Activated CD4-positive, alpha-beta T cell treated with anti-CD3 and anti-CD28 coated beads, Interleukin-2, amount 50 U/mL, for 1 hour (primary cell): ENCODE measurements around the gene NKIRAS2.

Source experiments
- DNase-seq: peaks from one replicate; pipeline ENCODE4 v3.0.0-alpha.2; 2020

Gene NKIRAS2

DNA sequence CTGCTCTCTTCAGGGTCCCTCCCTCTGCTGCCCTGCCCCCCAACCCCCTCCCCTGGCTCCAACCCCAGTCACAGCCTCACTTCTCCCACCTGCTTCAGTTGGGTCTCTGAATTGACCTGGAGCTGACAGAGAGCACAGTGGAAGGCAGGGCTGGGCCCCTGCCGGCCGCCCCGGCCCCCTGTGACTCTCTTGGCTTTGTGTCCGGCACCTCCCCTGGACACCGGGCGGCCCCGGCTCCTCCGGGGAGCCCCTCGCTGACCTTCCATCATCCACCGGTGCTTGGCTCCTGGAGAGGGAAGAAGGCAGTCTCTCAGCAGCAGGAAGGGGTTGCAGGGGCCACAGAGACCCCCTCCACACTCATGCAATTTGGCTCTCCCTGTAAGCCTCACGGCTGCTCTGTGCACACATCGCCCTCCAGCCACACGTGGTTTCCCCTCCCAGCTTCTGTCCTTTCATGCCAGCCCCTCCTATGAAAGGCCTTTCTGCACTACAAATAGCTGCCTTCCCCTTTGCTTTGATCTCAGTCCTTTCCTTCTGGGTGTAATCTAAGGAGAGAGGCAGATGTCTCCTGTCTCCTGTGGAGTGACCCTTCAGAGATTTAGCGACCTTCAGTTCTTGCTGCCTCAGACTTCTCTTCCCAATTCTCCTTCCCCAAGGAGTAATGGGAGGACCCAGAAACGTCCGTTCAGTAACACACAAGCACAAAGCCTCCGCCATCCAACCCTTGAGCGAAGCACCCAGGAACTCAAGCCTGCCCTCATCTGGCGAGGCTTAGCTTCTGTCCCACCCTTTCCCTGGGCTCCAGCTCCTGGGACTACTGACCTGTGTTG is 8.3 kb downstream of the NKIRAS2 start:
- DNase-seq: no peak

DNA sequence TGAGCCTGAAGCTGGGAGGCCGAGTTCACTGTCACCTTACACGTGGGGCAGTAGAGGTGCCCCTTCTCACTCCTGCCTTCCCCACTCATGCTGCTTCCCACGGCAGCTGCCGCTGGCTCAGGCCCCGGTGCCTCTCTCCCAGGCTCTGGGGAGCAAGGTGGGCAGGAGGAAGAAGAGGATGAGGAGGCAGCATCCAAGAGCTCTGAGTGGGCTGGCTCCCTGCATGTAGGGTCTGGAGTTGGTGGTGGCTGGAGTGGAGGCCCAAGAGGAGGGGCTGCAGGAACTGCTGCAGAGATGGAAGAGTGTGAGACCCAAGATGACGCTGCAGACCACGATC is 8.9 kb downstream of the NKIRAS2 start:
- DNase-seq: no peak

DNA sequence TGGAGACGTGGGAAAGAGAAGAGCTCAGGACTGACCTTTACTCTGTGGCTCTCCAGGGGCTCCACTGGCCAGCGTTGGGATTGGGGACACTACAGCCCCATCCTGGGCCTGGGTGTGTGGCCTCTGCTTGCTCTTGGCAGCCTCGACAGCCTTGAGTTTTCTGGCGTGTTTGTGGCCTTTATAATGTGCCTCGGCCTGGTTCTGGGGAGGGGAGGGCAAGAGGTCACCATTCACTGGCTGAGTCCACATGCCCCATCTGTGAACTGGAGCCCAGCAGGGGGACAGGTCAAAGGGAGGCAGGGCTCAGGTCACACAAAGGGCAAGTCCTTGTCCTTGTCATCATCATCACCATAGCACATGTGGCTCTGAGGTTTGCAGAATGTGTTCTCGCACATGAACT is 11.7 kb downstream of the NKIRAS2 start:
- no peak for DNase-seq

DNA sequence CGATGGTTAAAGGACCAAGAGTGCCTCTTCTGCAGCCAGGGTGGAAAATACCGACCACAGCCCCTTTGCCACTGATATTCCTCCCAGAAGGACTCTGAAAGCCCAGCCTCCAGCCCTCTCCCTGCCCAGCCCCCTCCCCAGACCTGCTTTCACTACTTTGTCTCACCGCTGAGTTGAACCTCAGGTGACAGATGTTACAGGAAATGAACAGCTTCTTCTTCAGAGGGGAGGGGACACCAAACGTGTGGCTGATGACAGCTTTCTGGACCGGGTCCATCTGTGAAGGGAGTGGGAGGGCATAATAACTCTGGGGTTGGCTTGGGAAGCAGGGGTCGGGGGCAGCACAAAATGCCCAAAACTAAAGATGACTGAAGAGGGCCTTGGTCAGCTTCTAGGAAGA is 14.2 kb downstream of the NKIRAS2 start:
- DNase-seq: no peak

DNA sequence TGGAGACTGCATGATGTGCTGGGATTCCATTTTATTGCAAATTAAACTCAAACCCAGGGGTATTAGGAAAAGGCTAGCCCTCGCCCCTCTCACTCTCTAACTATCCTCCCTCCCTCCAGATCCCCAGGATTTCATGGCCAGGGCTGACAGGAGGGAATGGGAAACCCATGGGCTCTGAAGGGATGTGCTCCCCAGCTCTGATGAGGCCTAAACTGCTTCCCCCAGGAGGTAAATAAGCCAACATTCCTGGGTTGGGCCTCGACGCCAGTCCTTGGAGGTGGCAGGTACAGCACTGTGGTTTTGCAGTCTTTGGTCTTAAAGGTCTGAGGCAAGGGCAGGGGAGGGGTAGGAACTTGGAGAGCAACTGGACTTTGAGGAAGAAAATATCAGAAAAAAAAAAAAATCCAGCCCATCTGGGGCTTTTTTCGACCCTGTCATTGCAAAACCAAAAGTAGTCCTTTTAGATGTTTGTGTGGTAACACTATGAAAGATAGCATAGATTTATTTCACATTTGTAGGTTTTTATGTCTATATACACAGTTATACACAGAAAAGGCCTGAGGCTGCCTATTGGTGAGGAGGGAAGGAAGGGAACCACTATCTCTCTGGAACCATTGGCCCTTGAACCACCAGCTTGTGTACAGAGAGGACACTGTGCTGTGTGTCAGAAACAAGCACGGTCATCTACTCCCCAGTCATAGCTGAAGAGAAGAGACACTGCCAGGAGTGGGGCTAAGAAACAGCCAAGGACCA is 18.5 kb downstream of the NKIRAS2 start:
- DNase-seq: no peak

DNA sequence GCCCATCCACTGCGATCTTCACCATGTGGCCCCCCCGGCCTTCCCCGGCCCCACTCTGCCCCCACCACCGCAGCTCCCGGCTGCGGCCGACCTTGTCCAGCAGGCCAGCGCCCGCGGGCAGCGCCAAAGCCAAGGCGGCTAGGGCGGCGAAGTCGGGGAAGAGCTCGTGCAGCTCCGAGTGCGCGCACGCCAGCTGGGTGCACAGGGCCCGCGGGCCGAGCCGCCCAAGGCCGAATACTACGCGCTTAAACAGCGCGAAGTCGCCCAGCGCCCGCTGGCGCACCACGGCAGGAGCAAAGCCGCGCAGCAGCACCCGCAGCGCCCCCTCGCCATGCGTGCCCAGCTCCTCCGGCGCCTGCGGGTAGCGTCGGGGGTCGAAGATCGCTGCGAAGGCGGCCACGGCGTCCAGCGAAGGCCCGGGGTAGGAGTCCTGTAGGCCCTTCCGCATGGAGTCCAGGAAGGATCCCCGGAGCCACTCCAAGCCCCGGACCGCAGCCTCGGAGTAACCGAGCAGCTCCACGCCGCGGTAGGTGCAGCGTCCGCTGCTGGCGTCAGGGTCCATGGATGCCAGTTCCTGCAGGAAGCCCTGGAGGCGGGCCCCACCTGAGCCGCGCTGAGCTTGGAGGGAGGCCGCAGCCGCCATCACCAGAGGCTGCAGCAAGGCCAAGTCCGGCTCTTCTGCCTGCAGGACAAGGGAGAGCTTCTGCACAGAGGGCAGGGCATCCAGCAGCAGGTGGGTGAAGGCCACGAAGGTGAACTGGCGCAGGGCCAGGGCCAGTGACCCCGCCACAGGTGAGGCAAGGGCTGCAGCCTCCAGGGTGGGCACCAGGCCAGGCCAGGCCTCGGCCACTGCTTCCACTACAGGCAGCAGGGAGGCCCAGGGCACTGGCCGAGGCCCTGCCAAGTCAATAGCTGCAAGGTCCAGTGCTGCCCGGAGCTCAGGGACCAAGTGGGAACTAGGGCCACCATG is 20.2 kb downstream of the NKIRAS2 start:
- DNase-seq: no peak

DNA sequence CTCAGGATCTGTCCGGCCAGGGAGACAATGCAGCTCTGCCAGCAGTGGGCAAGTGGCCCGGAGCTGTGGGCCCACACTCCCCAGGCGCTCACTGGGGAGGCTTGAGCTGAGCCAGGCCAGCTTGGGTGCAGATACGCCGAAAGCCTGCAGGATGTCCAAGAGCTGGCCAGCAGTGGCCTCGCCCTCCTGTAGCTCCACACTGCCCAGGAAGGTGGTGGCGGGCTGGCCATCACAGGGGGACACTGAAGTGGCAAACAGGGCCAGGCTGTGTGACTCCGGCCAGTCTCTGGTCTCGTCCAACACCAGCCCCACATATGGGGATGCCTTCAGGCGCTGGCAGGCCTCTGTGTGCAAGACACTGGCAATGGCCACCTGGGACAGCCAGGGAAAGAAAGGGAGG is 20.9 kb downstream of the NKIRAS2 start:
- no peak for DNase-seq

DNA sequence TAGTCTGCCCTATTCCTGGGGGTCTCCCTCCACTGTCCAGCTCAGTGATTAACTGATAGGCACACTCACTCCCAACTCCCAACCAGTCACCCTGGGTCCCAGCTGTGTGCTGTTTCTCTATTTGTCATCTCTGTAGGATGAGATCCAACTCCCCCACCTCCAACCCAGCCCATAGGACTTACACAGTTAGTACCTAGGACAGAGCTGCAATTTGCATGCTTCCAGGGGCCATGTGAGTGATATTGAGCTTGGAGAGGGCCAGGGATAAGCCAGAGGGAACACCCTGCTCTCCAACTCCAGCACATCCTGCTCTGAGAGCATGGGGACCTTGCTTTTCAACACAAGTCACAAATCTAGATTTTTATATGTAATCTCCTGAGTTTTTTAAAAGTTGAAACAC is 21.7 kb downstream of the NKIRAS2 start:
- DNase-seq: no peak

DNA sequence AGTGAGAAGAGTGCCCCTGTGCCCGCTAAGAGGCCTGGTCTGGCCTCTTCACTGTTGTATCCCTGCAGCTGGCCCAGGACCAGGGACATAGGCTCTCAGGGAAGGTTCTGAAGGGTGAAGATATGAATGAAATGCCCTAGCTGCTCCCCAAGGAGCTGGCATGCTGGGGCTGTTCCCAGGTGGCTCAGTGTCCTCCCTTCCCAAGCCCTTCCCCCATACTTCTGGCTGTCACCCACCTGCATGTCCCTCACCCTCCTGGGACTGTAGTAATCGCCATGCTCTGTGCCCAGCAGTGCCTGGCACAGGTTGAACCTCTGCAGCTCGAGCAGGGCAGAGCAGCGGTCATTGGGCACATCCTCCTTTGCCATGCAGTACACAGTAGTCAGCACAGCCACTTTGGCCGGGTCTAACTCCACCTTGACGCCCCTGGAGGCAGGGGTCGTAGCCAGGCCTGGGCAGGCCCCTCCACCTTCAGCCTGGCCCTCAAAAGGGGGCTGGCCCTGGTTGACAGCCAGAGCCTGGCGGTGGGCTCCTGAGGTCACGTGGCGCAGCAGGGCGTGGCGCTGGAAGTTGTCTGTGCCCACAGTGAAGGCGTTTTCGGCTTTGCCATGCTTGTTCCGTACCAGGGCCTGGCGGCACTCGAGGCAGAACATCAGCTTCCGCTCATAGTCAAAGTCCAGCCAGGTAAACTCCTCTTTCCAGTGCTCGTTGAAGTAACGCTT is 22.9 kb downstream of the NKIRAS2 start:
- no peak for DNase-seq

DNA sequence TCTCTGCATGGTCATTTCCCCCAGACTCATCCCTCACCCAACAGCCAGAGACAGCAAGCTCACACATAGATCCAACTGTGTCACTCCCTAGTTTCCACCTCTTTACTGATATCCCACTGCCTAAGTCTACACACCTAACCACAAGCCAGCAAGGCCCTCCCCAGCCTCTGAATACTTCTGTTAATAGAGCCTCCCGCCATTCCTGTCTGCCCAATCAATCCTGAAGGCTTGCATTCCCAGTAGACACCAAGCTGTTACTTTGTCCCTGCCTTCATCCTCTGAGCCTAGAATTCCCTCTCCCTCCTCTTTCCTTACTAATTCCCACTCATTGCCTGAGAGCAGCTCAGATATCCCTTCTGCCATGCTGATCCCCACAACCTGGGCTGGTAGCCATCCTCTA is 25.8 kb downstream of the NKIRAS2 start:
- no peak for DNase-seq

DNA sequence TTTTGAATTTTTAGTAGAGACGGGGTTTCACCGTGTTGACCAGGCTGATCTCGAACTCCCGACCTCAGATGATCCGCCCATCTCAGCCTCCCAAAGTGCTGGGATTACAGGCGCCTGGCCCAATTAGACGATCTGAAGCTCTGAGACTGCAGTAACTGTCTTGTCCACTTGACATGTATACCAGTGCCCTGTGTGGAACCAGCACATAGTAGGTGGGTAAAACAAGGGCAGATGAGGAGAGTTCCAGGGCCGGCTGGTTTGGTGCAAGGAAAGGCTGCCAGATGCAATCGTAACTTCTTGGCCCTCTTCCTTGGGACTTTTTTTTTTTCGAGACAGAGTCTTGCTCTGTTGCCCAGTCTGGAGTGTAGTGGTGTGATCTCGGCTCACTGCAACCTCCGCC is 27.5 kb downstream of the NKIRAS2 start:
- no peak for DNase-seq

DNA sequence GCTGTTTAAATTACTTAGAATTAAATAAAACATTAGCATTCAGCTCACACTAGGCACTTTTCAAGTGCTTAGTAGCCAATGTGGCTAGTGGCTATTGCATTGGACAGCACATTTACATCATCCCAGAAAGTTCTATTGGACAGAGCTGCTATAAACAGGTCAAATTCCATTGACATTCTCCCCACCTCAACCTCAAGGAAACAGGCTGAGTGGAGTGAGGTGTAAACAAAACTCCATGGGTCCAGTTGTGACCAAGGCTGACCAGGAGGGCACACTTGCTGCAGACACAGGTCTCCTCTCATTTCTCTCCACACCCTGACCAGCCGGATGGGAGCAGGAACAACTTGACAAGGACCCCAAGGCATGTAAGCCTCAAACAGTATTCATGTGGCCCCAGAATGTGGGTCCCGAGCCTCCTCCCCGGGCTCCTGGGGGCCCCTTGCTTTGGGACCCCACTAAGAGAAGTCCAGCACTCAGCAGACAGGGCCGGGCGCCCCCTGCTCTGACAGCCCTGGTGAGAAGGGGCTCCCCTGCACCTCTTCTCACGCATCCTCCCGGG is 30.0 kb downstream of the NKIRAS2 start:
- no peak for DNase-seq

DNA sequence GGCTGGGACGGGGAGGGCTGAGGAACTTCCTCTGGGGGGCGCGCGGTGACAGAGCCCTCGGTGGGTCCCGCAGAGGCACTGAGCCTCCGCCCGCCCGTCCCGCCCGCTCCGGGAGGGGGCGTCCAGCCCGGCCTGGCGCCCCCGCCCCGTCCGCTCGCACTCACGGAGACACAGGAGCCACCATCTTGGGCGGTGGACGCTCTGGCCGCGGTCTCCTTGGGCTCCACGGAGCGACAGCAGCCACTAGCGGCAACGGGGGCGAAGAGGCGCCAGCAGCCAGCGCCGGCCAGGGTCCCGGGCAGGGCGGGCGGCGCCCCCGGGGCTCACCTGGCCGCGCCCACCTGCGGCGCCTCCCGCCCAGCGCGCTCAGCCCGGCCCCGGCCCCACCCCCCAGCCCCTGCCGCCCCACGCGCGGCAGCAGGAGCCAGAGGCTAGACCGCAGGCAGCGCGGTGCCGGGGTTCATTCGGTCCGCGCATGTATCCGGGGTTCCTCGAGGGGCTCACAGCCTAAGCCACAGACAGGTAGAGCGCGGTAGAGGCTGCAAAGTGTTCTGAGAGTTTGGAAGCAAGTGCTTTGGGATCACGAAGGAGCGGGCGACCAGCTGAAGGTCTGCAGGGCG is 30.6 kb downstream of the NKIRAS2 start, which contains the start of gene C17orf113:
Gene C17orf113, minus strand, starts transcription at position 209 of the 620 bp plus-strand sequence. CDS start 7,225 bp downstream, outside the sequence.
- peak; percentile 47 for DNase-seq

DNA sequence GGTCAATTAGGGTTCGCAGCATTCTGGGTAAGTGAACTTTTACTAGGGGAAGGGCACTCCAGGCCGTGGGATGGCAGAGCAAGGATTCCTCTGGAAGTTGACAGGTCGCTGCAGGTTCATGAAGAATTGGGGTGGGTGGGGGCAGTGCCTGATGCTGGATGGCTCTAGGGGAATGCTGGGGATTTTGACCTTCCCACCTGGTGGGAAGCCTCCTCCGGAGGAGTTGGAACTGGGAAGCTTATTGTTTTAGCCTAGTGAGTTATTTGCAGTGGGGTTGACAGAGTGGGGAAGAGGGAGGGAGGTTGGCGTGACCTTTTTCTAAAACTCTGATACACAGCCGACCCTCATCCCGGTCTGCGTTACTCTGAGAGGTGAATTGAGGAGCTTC is 31.1 kb downstream of the NKIRAS2 start:
- no peak for DNase-seq

DNA sequence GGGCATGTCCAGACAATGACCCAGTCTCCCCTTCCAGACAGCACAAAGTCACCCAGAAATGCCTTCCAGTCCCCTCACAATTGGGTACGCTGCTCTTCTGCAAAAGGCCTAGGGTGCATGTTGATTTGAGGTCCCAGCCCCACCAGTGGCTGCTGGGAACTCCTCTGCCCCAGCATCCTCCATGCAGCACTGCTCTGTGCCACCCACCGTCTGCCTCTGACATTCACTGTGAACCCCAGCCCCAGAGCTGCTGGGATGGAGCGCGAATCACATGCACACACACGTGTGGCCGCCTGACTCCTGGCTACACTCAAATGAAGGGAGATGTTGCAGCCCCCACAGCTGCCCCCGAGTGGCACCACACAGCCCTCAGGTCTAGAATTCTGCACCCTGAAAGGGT is 31.8 kb downstream of the NKIRAS2 start:
- no peak for DNase-seq

DNA sequence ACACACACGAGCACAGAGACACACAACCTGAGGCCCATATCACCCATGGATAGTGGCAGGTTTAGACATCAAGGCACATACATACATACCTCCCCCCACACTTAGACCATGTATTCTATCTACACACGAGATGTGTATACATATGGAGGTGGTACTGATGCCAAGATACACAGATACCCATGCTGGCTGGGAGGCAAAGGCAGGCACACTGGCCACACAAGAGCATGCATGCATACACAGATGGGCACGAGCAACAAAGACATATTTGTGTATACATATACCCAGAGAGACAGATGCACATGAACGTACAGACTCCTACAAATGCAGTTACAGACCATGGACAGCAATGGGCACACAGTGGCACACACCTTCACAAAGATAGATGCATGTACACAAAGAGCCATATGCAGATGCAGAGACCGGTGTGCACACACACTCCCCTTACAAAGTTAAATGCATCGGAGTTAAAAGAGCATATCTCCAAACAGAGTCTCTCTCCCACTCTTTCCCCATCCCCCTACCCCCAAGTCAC is 32.5 kb downstream of the NKIRAS2 start:
- no peak for DNase-seq

DNA sequence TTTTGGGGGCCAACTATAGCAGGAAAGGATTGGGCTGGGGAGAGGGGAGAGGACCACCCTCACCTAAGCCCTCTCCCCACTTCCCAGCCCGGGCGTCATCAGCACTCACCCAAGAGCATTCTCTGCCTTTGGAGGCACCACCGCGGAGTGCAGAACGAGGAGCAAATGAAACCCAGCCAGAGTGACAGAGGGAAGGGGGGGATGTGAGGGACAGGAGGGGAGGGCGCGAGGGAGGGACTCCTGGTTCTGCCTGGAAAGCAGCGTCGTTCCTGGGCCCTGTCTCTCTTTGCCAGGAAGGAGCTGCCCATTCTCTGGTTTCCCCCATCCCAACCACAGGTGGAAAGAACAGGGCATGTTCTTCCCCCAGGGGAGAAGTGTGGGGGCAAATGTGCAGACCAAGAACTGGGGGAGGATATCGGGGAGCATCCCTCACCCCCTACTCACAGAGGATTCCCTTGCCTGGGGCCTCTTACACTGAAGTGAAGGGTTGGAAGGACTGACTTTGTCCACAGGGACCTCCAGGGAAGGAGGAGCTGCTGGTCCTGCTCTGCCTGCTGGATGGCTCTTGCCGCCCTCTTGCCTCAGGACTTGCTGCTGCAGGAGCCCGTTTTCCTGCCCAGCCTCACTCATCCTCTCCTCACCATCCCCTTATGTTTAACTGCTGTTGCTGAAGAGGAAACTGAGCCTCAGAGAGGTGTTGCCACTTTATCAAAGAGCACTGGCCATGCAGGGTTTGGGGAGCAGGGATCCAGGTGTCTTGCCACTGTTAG is 34.0 kb downstream of the NKIRAS2 start:
- no peak for DNase-seq

DNA sequence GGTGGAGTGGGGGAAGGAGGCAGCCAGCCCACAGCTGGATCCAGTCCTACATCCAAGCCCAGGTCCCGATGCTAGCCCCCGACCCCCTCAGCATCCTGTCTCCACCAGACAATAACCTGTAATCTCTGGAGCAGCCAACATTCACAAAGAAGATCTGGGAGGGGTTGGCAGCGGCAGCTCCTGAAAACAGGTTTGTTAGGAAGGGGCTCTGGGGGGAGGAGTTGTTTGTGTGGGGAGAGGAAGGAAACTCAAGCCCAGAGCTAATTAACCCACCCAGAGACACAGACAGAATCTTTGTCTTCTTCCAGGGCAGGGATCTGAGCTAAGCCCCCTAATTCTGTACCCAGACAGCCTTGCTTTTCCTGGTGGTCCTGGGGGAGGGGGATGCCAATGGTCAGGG is 35.1 kb downstream of the NKIRAS2 start:
- no peak for DNase-seq

DNA sequence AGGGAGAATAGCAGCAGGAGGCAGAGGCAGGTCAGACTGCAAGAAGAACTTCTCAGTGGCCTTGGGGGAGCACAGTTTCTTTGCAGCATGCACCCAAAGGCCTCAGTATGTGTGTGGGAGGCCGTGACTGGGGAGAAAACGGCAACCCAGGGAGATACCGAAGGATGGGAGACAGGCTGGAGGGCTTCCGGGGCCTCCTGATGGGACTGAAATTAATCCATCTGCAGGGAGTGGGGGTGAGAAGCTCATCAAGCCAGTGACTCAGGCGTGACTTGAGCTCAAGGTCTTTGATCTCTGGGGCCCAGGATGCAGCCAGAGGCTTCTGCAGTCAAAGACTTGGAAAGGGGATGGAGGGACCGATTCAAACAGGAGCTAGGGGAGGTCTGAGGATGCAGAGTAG is 35.6 kb downstream of the NKIRAS2 start:
- no peak for DNase-seq

DNA sequence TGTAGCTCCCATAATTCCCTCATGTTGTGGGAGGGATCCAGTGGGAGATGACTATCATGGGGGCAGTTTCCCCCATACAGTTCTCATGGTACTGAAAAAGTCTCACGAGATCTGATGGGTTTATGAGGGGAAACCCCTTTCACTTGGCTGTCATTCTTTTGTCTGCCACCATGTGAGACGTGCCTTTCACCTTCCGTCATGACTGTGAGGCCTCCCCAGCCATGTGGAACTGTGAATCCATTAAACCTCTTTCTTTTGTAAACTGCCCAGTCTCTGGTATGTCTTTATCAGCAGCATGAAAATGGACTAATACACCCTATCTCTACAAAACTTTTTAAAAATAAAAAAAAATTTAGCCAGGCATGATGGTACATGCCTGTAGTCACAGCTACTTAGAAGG is 36.7 kb downstream of the NKIRAS2 start:
- no peak for DNase-seq

DNA sequence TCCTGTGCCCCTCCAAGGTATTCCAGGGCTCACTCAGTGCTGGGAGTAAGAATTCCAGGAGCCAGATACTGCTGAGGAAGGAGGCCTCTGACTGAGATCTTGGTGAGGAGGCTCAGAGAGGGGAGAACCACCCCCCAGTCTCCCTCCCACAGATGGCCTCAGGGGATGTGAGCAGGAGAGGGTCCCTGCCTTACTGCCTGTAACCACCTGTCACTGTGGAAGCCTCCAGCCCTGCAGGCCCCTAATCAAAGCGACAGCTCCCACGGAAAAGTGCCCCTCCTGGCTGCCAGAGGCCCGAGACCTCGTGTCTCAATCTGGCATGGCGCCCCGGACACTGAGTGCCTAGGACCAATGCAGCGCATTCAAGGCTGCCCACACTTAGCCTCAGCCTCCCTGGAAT is 38.2 kb downstream of the NKIRAS2 start:
- DNase-seq: no peak
